ENCODE data around the gene TUBB1. TPM values are rescaled to one million over a fixed set of nuclear protein-coding genes. Genes with fewer than 3 reads are reported as not detected.

TUBB1 gene
- total RNA-seq, 4 donors from 2014 or later: 0.17 TPM; not detected in 3

- Histone ChIP-seq H3K36me3 (no peaks in the 10 kb centered on the region), H3K9me3 (peaks cover 2% of the 10 kb centered on the region), H3K4me1 (no peaks in the 10 kb centered on the region), H3K27ac (no peak overlapping the region), H3K4me3 (no peak overlapping the region), H3K27me3 (no peaks in the 10 kb centered on the region)
- 91% methylated on average over 3 of the region's 3 CpGs for WGBS
- TF ChIP-seq CTCF (IDR thresholded peaks at IDR 0.05) (no peak), POLR2A (IDR thresholded peaks at IDR 0.05) (no peak), EP300 (IDR thresholded peaks at IDR 0.05) (no peak), POLR2AphosphoS5 (IDR thresholded peaks at IDR 0.05) (no peak)
- DNase-seq (ENCODE audit: low spot score in 2 of 2): no peak
Measured at GRCh38 chr20:58973866-58974265, 45.4 kb upstream of the TUBB1 start.

GRCh38 chr20:58975353-58975752 is 43.9 kb upstream of the TUBB1 start:
- Histone ChIP-seq H3K36me3 (no peaks in the 10 kb centered on the region), H3K27me3 (no peaks in the 10 kb centered on the region), H3K4me3 (no peak overlapping the region), H3K4me1 (no peaks in the 10 kb centered on the region), H3K27ac (no peak overlapping the region), H3K9me3 (no peaks in the 10 kb centered on the region)
- no peak for TF ChIP-seq POLR2A (IDR thresholded peaks at IDR 0.05)
- WGBS: 90% methylated on average over 1 of the region's 1 CpG
- no peak for DNase-seq (ENCODE audit: low spot score in 2 of 2)

GRCh38 chr20:58976061-58976730 is 43.0 kb upstream of the TUBB1 start:
- WGBS: 83% methylated on average over 3 of the region's 3 CpGs
- DNase-seq (ENCODE audit: low spot score in 2 of 2): peak in 1 of 2 donors; percentile 13
- no peak for TF ChIP-seq POLR2A (IDR thresholded peaks at IDR 0.05)
- Histone ChIP-seq H3K27me3 (no peaks in the 10 kb centered on the region), H3K4me3 (no peak overlapping the region), H3K36me3 (no peaks in the 10 kb centered on the region), H3K27ac (no peak overlapping the region), H3K4me1 (peaks cover 4% of the 10 kb centered on the region), H3K9me3 (no peaks in the 10 kb centered on the region)

GRCh38 chr20:58978351-58979190 is 40.7 kb upstream of the TUBB1 start:
- TF ChIP-seq POLR2AphosphoS5 (IDR thresholded peaks at IDR 0.05) (no peak), EP300 (IDR thresholded peaks at IDR 0.05) (no peak), POLR2A (IDR thresholded peaks at IDR 0.05) (no peak), CTCF (IDR thresholded peaks at IDR 0.05) (no peak)
- no peaks in the 10 kb centered on the region for H3K36me3 ChIP-seq
- no peak overlapping the region for H3K27ac ChIP-seq
- H3K27me3 ChIP-seq: no peaks in the 10 kb centered on the region
- WGBS: 80% methylated on average over 6 of the region's 6 CpGs
- DNase-seq (ENCODE audit: low spot score in 2 of 2): peak in 1 of 2 donors; percentile 43
- no peak overlapping the region for H3K4me3 ChIP-seq
- peaks cover 22% of the 10 kb centered on the region for H3K4me1 ChIP-seq
- H3K9me3 ChIP-seq: no peaks in the 10 kb centered on the region

- Histone ChIP-seq H3K27ac (peak within 1 kb of the TSS; percentile 86), H3K27me3 (no peaks in the 10 kb centered on the region)
- TF ChIP-seq POLR2A (IDR thresholded peaks at IDR 0.05): peak in 1 of 2 donors; percentile 39
- TF ChIP-seq EP300 (IDR thresholded peaks at IDR 0.05): no peak
- TF ChIP-seq CTCF (IDR thresholded peaks at IDR 0.05): no peak
Measured at GRCh38 chr20:58980711-58981627, 38.3 kb upstream of the TUBB1 start, which contains the start of gene NELFCD. Gene NELFCD, plus strand, starts transcription at chr20:58981256. Its CDS starts 54 bp downstream, at chr20:58981310.

More at GRCh38 chr20:58980711-58981627, 38.3 kb upstream of the TUBB1 start, which contains the start of gene NELFCD:
- peak; percentile 90 for DNase-seq (ENCODE audit: low spot score in 2 of 2)
- Histone ChIP-seq H3K9me3 (no peaks in the 10 kb centered on the region), H3K36me3 (no peaks in the 10 kb centered on the region), H3K4me3 (peak within 1 kb of the TSS; percentile 83), H3K4me1 (peaks cover 39% of the 10 kb centered on the region)
- WGBS: 23% methylated on average over 25 of the region's 109 CpGs

Data from suprapubic skin (tissue), 4 donors.